ENCODE data around the gene P2RX4. TPM values are rescaled to one million over a fixed set of nuclear protein-coding genes. Genes with fewer than 3 reads are reported as not detected.

The P2RX4 gene
- polyA plus RNA-seq, 4 donors: 32.1 to 38.8 (median 33.8) TPM

DNA sequence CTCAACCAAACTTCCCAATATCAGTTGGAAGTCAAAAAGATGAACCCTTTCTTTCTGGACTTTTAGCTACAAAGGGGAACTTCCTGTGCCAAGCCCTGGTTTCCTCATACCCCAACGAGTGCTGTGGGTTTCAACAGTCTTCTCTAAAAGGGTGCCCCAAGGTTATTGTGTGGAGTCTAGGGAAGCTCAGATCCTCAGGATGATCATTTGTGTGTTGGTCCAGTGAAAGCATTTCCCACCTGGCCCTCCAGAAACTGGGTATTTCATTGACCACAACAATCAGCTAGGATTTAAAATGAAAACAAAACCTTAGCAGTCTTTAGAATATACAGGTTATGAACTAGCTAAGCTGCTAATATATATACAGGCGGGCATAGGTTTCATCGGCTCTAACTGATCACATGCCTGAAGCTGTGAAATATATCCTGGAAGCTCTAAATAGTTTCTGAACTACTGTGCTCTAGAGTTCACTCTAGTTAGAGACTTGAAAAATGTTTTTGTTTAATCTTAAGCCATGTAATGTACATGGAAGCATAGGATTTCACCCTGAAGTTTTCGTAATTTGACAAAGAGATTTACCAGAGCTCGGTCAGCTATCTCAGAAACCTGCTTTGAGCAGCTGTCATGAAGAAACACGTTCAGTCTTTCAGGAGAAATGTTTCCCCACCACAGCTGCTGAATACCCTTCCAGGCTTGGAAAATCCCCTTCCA is 29.6 kb downstream of the P2RX4 start:
- DNase-seq (ENCODE audit: low read depth in 4 of 4, low spot score in 3 of 4): no peak

DNA sequence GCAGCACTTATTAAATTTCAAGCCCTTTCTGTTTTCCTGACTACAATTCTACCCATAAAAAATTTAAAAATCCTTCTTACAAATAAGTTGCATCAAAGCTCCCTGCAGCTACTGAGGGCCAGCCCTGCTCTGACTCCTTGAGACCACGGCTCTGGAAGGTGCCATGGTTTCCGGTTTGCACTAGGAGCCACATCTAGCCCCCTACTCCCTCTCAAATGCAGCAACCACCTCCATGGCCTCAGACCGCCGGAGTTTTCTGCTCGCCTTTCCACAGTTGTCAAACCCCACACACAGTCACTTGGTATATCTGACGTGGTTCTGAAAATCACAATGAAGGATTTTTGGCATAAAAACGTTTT is 30.1 kb downstream of the P2RX4 start:
- DNase-seq (ENCODE audit: low read depth in 4 of 4, low spot score in 3 of 4): no peak

DNA sequence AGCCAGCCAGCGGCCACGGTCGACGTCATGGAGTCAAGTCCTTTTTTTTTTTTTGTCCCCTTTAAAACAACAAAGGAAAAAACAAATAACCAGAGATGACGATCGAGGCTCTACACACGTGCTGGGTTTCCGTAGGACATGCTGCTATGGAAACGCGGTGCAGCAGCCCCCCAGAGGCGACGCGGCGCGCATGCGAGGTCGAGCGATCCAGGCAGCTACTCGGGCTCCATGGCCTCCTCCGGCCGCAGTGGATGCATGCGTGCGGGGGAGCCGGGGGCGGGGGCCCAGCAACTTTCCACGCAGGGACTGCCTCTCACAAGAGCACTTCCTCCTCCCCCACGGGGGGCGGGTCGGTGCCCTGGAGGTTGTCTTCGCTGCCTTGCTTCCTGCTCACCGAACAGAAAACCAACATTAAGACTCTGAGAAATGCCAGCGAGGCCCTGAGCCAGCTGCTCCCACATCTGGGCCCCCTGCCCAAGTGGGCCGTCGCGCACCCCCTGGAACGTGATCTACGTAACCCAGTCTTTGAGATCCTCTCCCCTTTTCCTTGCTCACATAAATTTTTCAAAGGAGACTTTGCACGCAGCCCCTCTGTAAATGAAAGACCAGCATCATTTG is 30.7 kb downstream of the P2RX4 start:
- DNase-seq (ENCODE audit: low read depth in 4 of 4, low spot score in 3 of 4): peak; percentile 56 to 66 (median 64)

DNA sequence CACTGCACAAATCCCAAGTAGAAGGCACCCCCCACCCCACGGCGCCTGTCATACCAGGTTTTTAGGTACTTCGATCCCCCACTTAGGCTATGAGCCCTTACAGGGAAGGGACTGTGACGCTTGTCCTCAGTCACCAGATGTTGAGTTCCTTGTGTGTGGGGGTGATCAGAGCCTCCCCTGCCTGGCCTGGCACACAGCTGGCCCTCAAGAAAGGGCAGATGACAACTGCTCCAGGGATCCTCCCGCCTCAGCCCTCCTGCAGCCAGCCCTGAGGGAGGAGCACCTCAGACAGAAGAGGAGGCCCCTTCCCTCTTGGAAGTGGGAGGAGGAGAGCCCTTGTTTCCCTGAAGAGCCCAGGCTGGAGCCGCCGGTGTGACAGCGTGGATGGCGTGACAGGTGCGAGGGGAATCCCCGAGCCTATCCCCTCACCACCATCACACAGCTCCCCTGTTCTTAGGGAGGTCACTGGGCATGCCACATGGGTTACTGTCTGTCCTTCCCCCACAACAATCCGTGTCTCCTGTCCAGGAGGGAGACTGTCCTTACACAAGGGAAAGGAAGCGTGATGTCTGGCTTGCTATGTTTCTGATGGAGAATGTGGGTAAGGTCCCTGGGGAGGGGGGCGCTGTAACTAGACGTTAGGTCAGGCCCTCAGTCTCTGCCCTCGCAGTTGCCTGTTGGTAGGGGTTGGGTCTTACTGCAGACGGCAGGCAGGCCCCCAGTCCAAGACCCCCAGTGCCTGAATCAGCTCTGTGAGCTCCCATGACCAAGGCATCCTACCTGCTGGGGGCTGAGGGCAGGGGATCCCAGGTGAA is 31.4 kb downstream of the P2RX4 start:
- peak in 1 of 4 donors; percentile 26 for DNase-seq (ENCODE audit: low read depth in 4 of 4, low spot score in 3 of 4)

DNA sequence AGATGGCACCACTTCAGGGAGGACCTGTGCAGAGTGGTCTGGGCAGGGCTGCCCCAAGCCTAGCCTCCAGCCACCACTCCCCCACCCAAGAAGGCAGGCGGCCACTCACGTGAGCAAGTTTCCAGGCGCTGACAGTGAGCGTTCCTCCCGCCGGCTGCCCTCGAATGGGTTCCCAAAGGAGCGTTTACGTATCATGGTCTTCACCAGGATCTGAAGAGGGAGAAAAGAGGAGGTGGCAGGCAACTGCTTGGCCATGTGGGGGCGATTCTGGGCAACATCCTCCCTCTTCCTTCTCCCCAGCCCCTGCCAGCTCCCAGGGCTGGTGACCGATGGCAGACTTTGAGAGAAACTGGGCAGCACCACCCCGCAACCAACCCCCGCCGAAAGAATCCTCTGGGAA is 35.1 kb downstream of the P2RX4 start:
- DNase-seq (ENCODE audit: low read depth in 4 of 4, low spot score in 3 of 4): no peak

DNA sequence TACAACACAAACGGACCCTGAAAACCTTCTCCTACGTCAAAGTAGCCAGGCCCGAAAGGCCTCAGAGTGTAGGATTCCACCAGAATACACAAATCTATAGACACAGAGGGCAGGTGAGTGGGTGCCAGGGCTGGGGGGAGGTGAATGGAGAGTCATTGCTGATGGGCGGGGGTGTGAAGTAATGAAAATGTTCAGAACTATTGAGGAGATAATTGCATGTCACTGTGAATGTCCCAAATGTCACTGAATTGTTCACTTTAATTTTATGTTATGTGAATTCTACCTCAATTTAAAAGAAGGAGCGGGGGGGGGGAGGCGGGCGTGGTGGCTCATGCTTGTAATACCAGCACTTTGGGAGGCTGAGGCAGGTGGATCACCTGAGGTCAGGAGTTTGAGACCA is 36.0 kb downstream of the P2RX4 start:
- DNase-seq (ENCODE audit: low read depth in 4 of 4, low spot score in 3 of 4): no peak

DNA sequence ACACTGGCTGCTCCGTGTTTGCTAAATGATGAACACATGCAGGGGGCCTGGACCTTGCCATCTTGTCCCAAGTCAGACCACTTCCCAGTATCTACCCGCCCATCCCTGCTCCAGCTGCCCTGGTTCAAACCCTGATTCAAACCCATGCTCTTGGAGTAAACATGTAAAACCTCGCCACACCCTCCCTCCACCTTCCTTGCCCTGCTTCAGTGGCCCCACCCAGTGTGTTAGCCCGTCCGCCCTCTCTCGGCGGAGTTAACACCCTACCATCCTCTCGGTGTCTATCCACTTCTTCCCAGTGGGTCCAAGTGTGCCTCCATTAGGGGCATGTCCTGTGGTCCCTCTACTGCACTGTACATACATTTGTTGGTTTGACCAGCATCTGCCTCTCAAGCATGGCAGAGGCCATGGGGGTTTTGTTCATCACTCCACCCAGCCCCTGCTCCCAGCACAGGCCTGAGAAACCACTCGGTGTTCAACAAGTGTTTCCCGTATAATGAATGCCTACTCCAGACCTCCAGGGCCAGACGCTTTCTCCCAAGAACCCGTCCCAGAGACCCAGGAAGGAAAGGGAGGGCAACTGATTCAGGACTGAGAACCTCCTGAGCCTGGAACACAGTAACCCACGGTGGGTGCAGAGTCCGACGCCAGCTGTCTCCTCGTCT is 37.1 kb downstream of the P2RX4 start:
- DNase-seq (ENCODE audit: low read depth in 4 of 4, low spot score in 3 of 4): no peak

DNA sequence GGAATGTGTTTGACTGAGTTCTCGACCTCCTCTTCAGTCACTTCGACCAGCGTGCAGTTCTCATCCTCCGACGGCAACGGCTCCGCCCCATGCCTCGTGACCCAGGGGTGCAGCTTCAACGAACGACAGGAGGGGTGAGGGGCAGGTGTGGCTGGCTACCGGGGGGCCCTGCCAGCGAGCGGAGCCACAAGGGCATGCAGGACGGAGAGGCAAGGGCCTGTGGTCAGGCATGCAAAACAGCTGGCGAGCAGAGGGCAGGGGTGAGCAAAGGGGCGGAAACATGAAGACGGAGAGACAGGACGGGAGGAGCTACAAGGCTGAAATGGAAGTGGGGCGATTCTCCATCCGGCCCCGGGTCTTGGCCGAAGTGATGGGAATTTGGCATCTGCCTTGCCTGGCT is 38.7 kb downstream of the P2RX4 start:
- DNase-seq (ENCODE audit: low read depth in 4 of 4, low spot score in 3 of 4): no peak

DNA sequence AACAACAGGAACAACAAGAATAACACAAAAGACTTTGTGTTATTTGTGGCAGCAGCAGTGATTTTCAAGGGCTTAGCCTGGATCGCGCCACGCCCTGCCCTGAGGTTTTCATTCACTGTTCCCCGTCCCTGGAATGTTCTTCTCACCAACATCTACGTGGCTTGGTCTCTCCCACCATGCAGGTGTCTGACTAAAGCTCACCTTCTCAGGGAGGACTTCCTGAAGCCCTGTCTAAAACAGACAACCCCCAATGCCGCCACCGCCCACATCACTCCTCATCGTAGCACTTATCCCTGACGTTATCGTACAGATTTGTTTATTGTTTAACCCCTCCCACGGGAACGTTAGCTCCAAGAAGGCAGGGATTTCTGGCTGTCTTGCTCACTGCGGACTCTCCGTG is 40.4 kb downstream of the P2RX4 start:
- no peak for DNase-seq (ENCODE audit: low read depth in 4 of 4, low spot score in 3 of 4)

DNA sequence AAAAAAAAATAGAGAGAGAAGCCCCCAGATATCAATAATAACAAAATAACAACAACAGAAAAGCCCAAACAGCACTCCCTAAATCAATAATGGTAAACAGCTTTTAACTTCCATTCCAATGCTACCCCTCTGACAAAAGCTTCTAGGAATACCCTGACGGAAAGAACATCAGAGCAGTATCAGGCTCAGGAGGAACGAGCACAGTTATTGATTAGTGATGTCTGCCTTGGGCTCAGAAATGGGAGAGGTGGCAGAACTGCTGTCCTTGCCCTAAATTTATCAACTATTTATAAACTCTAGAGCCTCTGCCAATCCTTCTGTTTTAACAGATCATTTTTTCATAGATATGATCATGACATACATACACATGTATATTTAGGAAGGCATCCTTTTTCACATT is 41.9 kb downstream of the P2RX4 start:
- no peak for DNase-seq (ENCODE audit: low read depth in 4 of 4, low spot score in 3 of 4)

DNA sequence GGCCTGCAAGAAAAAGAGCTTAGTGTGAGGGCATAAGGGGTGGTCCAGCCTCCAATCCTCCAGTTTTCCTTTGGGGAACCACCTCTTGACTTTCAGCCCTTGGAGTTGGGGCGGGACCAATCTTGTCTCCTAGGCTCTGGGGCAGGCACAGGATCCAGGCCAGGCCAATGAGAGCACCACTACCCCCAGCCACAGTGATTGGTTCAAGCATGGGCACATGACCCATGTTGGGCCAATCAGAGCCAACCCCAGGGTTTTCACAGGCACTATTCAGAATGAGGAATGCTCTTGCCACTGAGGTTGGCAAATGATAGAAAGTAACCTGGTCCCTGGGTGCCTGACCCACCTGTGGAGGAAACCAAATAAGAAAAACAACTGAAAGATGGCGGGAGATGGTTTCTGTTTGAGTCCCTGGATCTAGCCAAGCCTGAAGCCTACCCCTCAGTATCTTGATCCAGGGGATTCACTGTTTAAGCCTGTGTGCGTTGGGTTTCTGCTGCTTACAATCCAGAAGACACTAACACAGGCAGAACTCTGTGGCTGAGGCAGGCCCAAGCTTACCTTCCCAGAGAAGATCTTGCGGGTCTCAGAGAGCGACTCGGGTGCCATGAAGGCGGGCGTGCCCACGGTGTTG is 42.9 kb downstream of the P2RX4 start:
- DNase-seq (ENCODE audit: low read depth in 4 of 4, low spot score in 3 of 4): no peak

DNA sequence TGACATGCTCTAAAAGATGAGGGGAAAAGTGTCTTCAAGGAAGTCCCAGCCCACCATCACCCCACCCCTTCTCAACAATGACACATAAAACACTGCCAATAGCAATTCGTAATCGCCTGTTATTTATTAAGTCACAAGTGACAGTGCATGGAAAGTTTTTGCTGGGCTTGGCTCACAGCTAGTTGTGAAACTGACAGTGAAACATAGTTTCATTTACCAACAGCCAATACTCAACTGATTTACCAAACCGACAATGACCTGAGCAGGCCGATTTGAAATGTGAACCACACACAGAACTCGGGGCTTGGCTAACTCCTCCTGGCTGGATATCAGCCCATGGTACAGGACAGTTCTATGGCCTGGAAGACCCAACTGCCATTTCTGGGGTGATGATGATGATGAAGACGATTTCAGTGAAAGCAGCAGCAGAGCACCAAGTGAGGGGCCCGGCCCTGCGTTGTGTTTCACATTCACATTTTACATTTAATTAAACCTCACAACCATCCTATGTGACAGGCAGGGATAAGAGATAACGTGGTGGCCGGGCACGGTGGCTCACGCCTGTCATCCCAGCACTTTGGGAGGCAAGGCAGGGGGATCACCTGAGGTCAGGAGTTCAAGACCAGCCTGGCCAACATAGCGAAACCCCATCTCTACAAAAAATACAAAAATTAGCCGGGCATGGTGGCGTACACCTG is 43.9 kb downstream of the P2RX4 start:
- no peak for DNase-seq (ENCODE audit: low read depth in 4 of 4, low spot score in 3 of 4)

DNA sequence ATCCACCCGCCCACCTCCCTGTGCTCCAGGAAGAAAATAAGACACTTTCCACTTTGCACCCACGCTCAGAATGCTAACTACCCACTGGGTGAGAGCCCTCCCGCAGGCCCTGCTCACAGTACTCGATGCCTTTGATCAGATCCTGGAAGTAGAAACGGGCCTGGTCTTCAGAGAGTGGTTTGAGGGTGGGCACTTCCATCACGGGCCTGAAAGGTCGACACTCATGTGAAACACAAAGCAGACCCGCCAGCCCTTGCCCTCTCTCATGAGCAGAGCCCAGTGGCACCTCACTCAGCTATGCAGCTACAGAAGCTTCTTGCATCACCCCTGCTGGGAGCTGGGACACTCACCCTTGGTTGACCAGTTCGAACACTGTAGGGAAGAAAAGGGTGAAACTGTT is 45.5 kb downstream of the P2RX4 start:
- no peak for DNase-seq (ENCODE audit: low read depth in 4 of 4, low spot score in 3 of 4)

DNA sequence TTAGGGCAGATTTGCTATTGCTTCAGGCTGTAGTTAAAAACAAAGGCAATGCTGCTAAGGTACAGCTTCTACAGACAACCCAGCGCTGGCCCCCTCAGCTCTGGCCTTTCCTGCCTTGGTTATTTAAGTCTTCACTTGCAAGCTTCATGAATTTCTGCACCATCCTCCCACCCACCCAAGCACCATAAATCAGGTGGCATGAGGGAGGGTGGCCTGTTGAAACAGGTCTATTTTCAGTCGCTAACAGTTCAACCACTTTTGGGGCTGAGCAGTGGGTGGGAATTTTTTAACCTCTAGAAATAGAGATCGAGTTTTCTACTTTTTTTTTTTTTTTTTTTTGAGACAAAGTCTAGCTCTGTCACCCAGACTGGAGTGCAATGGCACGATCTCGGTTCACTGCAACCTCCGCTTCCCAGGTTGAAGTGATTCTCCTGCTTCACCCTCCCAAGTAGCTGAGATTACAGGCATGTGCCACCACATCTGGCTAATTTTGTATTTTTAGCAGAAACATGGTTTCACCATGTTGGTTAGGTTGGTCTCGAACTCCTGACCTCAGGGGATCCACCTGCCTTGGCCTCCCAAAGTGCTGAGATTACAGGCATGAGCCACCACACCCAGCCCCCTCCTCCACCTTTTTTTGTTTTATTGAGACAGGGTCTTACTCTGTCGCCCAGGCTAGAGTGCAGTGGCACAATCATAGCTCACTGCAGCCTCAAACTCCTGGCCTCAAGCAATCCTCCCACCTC is 47.9 kb downstream of the P2RX4 start:
- DNase-seq (ENCODE audit: low read depth in 4 of 4, low spot score in 3 of 4): peak in 3 of 4 donors; percentile 41 to 68 (median 58)

DNA sequence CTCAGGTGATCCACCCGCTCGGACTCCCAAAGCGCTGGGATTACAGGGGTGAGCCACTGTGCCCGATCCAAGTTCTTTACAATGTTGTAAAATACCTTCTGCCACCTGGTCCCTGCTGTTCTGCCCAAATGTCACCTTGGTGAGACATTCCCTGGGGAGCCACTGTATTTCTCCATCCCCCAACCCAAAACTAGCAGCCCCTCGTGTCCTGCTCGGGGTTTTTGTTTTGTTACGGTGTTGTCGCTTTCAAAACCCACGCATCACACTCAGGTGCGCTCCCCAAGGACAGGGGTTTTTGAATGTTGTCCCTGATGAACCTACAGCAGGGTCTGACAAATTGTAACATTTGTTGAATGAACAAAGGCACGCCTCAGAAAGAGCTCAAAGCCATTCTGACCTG is 49.1 kb downstream of the P2RX4 start:
- no peak for DNase-seq (ENCODE audit: low read depth in 4 of 4, low spot score in 3 of 4)

DNA sequence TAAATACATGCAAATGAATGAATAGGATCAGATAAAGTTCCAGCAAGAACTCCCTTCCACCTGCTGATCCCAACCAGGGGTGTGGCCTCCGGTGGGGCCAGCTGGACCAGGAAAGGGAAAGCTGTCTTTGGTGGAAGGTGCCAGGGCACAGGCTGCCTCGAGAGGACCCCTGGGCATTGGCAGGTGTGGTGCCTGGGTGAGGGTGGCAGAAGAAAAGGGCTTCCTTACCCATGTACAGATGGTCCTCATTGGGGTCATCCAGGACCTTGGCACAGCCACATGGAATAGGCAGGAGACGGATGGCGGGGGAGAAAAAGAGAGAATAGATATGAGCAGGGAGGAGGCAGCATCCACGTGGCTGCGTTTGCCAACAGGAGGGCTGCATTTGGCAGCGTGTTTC is 50.2 kb downstream of the P2RX4 start:
- DNase-seq (ENCODE audit: low read depth in 4 of 4, low spot score in 3 of 4): no peak

DNA sequence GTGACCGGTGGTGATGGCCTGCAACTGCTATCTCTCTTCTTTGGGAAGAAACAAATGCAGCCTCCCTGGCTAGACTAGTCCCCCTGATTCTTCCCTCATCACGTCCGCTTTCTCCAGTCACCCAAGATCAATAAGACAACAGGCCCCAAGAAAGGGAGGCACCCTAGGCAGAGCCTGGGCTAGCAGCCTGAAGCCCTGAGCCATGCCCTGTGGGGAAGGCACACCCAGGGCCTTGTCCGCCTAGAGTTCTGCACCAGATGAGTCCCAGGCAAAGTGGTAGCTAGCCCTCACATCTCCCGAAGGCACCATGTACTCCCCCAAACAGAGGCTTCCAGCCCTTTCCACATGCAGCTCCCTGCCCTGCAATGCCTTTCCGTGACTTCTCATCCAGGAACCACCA is 51.5 kb downstream of the P2RX4 start:
- no peak for DNase-seq (ENCODE audit: low read depth in 4 of 4, low spot score in 3 of 4)

DNA sequence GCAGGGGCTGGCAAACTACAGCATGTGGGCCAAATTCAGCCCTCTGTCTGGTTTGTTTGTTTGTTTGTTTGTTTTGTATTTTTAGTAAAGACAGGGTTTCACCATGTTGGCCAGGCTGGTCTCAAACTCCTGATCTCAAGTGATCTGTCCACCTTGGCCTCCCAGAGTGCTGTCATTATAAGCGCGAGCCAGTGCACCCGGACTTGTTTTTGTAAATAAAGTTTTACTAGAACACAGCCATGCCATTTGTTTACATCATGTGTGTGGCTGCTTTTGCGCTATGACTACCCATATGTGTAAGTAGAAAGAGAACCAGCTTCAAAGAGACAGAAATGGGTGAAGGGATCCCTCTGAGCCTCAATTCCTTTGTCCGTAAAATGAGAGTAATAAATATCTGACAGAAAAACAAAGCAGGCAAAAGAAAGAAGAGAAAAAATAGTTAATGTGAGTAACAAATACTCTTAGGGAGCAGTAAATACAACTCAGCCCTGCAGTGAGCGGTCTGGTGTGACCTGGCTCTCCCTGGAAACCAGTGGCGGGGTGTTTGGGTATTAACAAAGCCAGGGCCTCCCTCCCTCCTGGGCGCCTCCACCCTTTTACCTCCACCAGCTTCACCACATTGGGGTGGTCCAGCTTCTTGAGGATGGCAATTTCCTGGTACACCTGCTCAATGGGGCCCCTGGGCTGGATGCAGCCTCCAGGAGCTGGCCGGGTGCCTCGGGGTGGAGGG is 53.4 kb downstream of the P2RX4 start:
- no peak for DNase-seq (ENCODE audit: low read depth in 4 of 4, low spot score in 3 of 4)

DNA sequence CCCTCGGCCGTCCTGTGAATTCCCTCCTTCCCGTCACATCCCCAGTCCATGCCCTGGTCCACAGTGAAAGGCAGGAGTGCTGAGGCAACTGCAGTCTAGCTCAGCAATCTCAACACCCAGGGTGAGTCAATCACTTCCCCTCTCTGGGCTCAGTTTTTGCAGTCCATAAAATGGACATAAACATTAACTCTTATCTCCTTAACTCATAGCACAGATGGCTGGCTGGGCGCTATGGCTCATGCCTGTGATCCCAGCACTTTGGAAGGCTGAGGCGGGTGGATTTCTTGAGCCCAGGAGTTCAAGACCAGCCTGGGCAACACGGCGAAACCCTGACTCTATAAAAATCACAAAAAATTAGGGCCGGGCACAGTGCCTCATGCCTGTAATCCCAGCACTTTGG is 54.2 kb downstream of the P2RX4 start:
- DNase-seq (ENCODE audit: low read depth in 4 of 4, low spot score in 3 of 4): no peak
